GM12878 (cell line): ENCODE data around the gene BSN. TPM values are rescaled to one million over a fixed set of nuclear protein-coding genes. Genes with fewer than 3 reads are reported as not detected.

ENCODE experiments used
- ATAC-seq: fragments of 200-7000 bp; cut with Tn5 transposase; 3 replicates; pipeline ENCODE4 v1.9.1; 2020; ENCODE audit warnings: mild to moderate bottlenecking, moderate library complexity
- BruUV-seq: library from RNA; stranded (reverse); fragments of 400-500 nt; replicated peaks from 2 replicates; lab custom pipeline; 2021; lab: Mats Ljungman, UMichigan
- CTCF ChIA-PET: fragments of 300-600 bp; sonication (Branson Sonifier 250); formaldehyde crosslinking; extraction: SDS; loops from one replicate; lab custom pipeline; 2021; ENCODE audit warnings: inconsistent platforms; lab: Yijun Ruan, JAX
- POLR2A ChIA-PET: fragments of 350-600 bp; formaldehyde crosslinking; extraction: SDS; loops from one replicate; lab custom pipeline; 2021; ENCODE audit warnings: inconsistent platforms; lab: Charles Lee
- RAD21 ChIA-PET: fragments of 300-600 bp; sonication (Branson Sonifier 250); formaldehyde crosslinking; loops from one replicate; lab custom pipeline; 2023; ENCODE audit warnings: antibody characterized with exemption; ENCODE audit not compliant: unreplicated experiment; lab: Charles Lee
- SMC1A ChIA-PET: fragments of 300-600 bp; sonication (Branson Sonifier 250); formaldehyde crosslinking; loops from one replicate; lab custom pipeline; 2023; ENCODE audit not compliant: unreplicated experiment, uncharacterized antibody; lab: Charles Lee
- DNase-seq: peaks from one replicate; pipeline ENCODE4 v3.0.0-alpha.2; 2011; ENCODE audit warnings: low read depth, low spot score
- FAIRE-seq: peaks from 3 replicates; lab custom pipeline; 2011; peaks lifted over from hg19 to GRCh38; lab: Jason Lieb, UNC
- H2AFZ ChIP-seq: 2 replicates; pipeline ENCODE4 v1.6.0; 2011; ENCODE audit warnings: low read depth, low read length, control low read depth; ENCODE audit not compliant: control insufficient read depth
- H3K27ac ChIP-seq: 2 replicates; pipeline ENCODE4 v1.5.1; 2011; ENCODE audit warnings: control low read depth; ENCODE audit not compliant: control insufficient read depth, insufficient read depth
- H3K27me3 ChIP-seq, 2 experiments: replicated peaks in 1 of 2; 2 replicates each; pipeline versions ENCODE4 v1.6.0 to v1.6.1; 2011; ENCODE audit warnings: low read length in 1 of 2; ENCODE audit not compliant: control insufficient read depth in 2 of 2, insufficient read depth in 2 of 2
- H3K36me3 ChIP-seq, 2 experiments: 2 replicates each; pipeline ENCODE4 v1.5.1; 2011; ENCODE audit warnings: low read length in 1 of 2; ENCODE audit not compliant: control insufficient read depth in 2 of 2, insufficient read depth in 2 of 2
- H3K4me1 ChIP-seq: 2 replicates; pipeline ENCODE4 v1.6.1; 2011; ENCODE audit warnings: mild to moderate bottlenecking, low read length, moderate library complexity, mixed read lengths; ENCODE audit not compliant: control insufficient read depth, insufficient read depth
- H3K4me2 ChIP-seq: 2 replicates; pipeline ENCODE4 v1.6.0; 2011; ENCODE audit warnings: control low read depth; ENCODE audit not compliant: control insufficient read depth, insufficient read depth
- H3K4me3 ChIP-seq: fragments of 200-600 bp; sonication (generic); 2 replicates; pipeline ENCODE4 v1.5.1; 2016
- H3K79me2 ChIP-seq: 2 replicates; pipeline ENCODE4 v1.6.0; 2011; ENCODE audit warnings: low read length; ENCODE audit not compliant: control insufficient read depth, insufficient read depth
- H3K9ac ChIP-seq: 2 replicates; pipeline ENCODE4 v1.8.0; 2011; ENCODE audit warnings: low read length, control low read depth, mixed read lengths; ENCODE audit not compliant: control insufficient read depth, insufficient read depth
- H3K9me3 ChIP-seq: replicated peaks from 3 replicates; pipeline ENCODE4 v1.5.1; 2011; ENCODE audit warnings: mild to moderate bottlenecking, low read length; ENCODE audit not compliant: control insufficient read depth, insufficient read depth
- H4K20me1 ChIP-seq: 2 replicates; pipeline ENCODE4 v1.6.0; 2011; ENCODE audit not compliant: control insufficient read depth, insufficient read depth
- CEBPB ChIP-seq, 2 experiments: fragments of 150-350 bp in 1 of 2; IDR thresholded peaks; 2 replicates each; pipeline ENCODE4 v1.6.1; 2012 to 2014; ENCODE audit warnings: low read depth in 2 of 2, low read length in 2 of 2, borderline replicate concordance in 1 of 2, inconsistent platforms in 1 of 2
- CHD1 ChIP-seq: IDR thresholded peaks from 2 replicates; pipeline ENCODE4 v1.6.1; 2012; ENCODE audit warnings: low read depth, low read length, improper control_type of control experiment
- CREB1 ChIP-seq: IDR thresholded peaks from 2 replicates; pipeline ENCODE4 v1.6.1; 2012; ENCODE audit warnings: low read depth, mild to moderate bottlenecking, inconsistent platforms
- CREM ChIP-seq: IDR thresholded peaks from 2 replicates; pipeline ENCODE4 v1.6.1; 2014; ENCODE audit warnings: antibody characterized with exemption, low read depth
- IKZF1 ChIP-seq: fragments of 450-650 bp; conservative IDR thresholded peaks from 2 replicates; pipeline ENCODE4 v1.6.1; 2017; ENCODE audit warnings: antibody characterized with exemption, mild to moderate bottlenecking
- RELA ChIP-seq: fragments of 450-650 bp; IDR thresholded peaks from 2 replicates; pipeline ENCODE4 v1.8.0; 2014; ENCODE audit warnings: borderline replicate concordance; ENCODE audit not compliant: partially characterized antibody
- SMARCA5 ChIP-seq: fragments of 450-650 bp; IDR thresholded peaks from 2 replicates; pipeline ENCODE4 v1.6.1; 2017; ENCODE audit warnings: mild to moderate bottlenecking
- SMC3 ChIP-seq: IDR thresholded peaks from 2 replicates; pipeline ENCODE4 v1.6.1; 2011; ENCODE audit warnings: low read length, improper control_type of control experiment, borderline replicate concordance
- TAF1 ChIP-seq: IDR thresholded peaks from 2 replicates; pipeline ENCODE4 v1.6.1; 2011; ENCODE audit warnings: mild to moderate bottlenecking, low read depth, low read length, borderline replicate concordance
- TCF3 ChIP-seq: IDR thresholded peaks from 2 replicates; pipeline ENCODE4 v1.6.1; 2012; ENCODE audit warnings: low read depth, mild to moderate bottlenecking, low read length, borderline replicate concordance; ENCODE audit not compliant: insufficient read depth
- YBX1 ChIP-seq: fragments of 450-650 bp; IDR thresholded peaks from 2 replicates; pipeline ENCODE4 v1.6.1; 2016; ENCODE audit warnings: antibody characterized with exemption
- YY1 ChIP-seq: IDR thresholded peaks from 2 replicates; pipeline ENCODE4 v1.6.1; 2011; ENCODE audit warnings: low read depth, mild to moderate bottlenecking, low read length
- ZBED1 ChIP-seq: IDR thresholded peaks from 2 replicates; pipeline ENCODE4 v1.6.1; 2016; ENCODE audit warnings: borderline replicate concordance
- WGBS: methylation state at CpG from one replicate; pipeline ENCODE4 v1.1.6; 2016; ENCODE audit warnings: low lambda C conversion rate; ENCODE audit not compliant: insufficient replicate concordance, insufficient coverage; ENCODE audit errors: missing lambda C conversion rate; 5-methylcytosine and 5-hydroxymethylcytosine counted together
- in situ Hi-C: fragments of 300-500 bp; cut with MboI; formaldehyde crosslinking; loops from 9 replicates; pipeline ENCODE4 v1.14.3; 2018; ENCODE audit warnings: mixed read lengths
- intact Hi-C: fragments of 100-400 bp; cut with micrococcal nuclease; formaldehyde crosslinking; loops from one replicate; pipeline ENCODE4 v1.14.2; 2022; ENCODE audit not compliant: unreplicated experiment
- polyA plus RNA-seq, 11 experiments: library from polyadenylated mRNA; depleted of rRNA in 4 of 11; unstranded in 6 of 11; stranded (reverse) in 5 of 11; fragments of >200 nt; fragmentation: Nextera tagmentation in 4 of 11; fragmentation: Illumina TruSeq in 1 of 11; extraction: Ambion mirVana in 4 of 11; extraction: Trizol in 1 of 11; gene quantifications; 1 replicate in 1 of 11; 2 replicates in 10 of 11; pipeline versions ENCODE4 v1.2.1 to v1.2.3, GENCODE V29; 2011 to 2016; ENCODE audit warnings: inconsistent platforms in 2 of 11, missing spikeins in 2 of 11, low read depth in 1 of 11
- total RNA-seq, 4 experiments: library from RNA; depleted of rRNA in 3 of 4; stranded (reverse); fragments of >200 nt in 3 of 4; fragmentation: Illumina TruSeq in 1 of 4; extraction: Trizol in 1 of 4; gene quantifications; 2 replicates each; pipeline versions ENCODE4 v1.2.1 to v1.2.3, GENCODE V29; 2013 to 2021
- TF ChIP-seq, protein P1 (sequence below): IDR thresholded peaks from 2 replicates; pipeline ENCODE4 v1.6.1; 2011; ENCODE audit warnings: borderline replicate concordance, low read depth, mild to moderate bottlenecking, moderate library complexity, mixed read lengths, low read length; ENCODE audit not compliant: insufficient read depth; ENCODE audit errors: extremely low read length
- TF ChIP-seq, protein P2 (sequence below): fragments of 450-650 bp; formaldehyde crosslinking; IDR thresholded peaks from 2 replicates; pipeline ENCODE4 v1.4.0; 2022; ENCODE audit warnings: mild to moderate bottlenecking, moderate library complexity

The BSN gene
- total and polyA plus RNA-seq, 10 of the 15 experiments (the other 5 are each of a cell fraction or from before 2014, with no cell fraction given), result under 0.01 to 0.19 (median 0.05) TPM; not detected in 1

DNA sequence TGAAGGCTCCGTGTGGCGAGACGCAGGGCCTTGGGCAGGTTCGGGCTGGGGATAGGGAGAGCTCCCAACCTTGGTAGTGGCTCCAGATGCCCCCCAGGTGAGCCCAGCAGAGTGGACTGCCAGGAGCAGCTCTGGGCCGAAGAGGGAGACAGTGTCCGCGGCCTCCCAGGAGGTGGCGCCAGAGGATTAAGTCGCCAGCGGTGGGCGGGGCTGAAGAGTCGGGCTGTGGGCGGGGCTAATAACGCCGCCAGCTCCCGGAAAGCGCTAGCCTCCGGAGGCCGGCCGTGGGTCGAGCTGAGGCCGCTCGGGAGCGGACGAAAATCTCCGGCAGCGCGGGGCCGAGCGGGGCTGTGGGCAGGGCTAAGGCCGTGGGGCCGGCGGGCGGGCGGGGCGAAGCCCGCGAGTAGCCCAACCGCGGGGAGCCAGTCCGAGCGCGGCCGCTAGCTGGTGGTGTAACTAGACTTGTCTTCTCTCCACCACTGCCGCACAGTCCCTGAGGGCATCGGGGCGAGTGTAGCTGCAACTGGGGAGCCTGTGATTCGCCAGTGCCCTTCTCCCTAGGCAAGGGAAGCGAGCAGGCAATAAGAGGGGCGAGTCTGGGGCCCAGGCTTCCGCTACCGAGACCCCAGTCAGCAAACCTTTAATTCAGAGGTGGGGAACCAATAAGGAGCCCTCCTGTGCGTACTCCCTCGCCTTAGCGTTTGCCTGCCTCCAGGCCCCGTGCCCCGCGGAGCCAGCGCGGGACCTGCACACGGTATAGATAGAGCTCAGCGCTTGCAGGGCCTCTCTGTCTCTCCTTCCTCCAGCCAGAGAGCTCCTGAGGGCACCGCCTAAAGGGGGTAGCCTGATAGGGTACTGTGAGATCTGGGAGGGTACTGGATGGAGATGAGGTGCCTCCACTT lies 14.4 kb upstream of the BSN start:
- Histone ChIP-seq H4K20me1 (no peaks in the 10 kb centered on the region), H3K4me1 (peaks cover 5% of the 10 kb centered on the region; the same call in 1 of the 2 replicates), H3K4me2 (peak overlapping the region; percentile 97), H3K79me2 (no peaks in the 10 kb centered on the region), H3K9ac (peak overlapping the region; percentile 62), H2AFZ (peak overlapping the region; percentile 97), H3K27ac (no peak overlapping the region), H3K4me3 (peak overlapping the region; percentile 50; the same call in 1 of the 2 replicates), H3K36me3 (no peaks in the 10 kb centered on the region), H3K27me3 (no peaks in the 10 kb centered on the region; a peak in 1 of 4 replicates), H3K9me3 (no peaks in the 10 kb centered on the region)
- FAIRE-seq (peak; percentile 78), ATAC-seq (peak; percentile 98), DNase-seq (peak; percentile 45)
- CTCF ChIA-PET, result interaction anchor here (0.5 to 7.0 kb wide), 60 partner anchors 8 to 505 kb away, joined by 3 to 210 read pairs (median 4); partner anchors contain the start of genes BSN, CDHR4, DAG1 and GMPPB
- SMC1A ChIA-PET, result interaction anchor here (0.7 to 7.4 kb wide), 11 partner anchors 10 to 299 kb away, joined by 3 to 86 read pairs (median 3); no protein-coding TSS in a partner anchor
- BruUV-seq, result no TSS peak
- intact Hi-C loops (loop anchor here (1.0 kb wide), 1 partner anchor 131 kb away; no protein-coding TSS in a partner anchor), in situ Hi-C loops (loop anchor here (10.0 kb wide), 1 partner anchor 135 kb away; the partner anchor contains the start of gene APEH)
- POLR2A ChIA-PET, result interaction anchor here (0.7 to 1.9 kb wide), 6 partner anchors 10 to 274 kb away, joined by 3 to 9 read pairs (median 4); partner anchors contain the start of genes DAG1, NICN1 and UBA7
- 2% methylated on average over 51 of the region's 63 CpGs for WGBS
- RAD21 ChIA-PET, result interaction anchor here (0.6 to 3.3 kb wide), 38 partner anchors 9 to 687 kb away, joined by 3 to 89 read pairs (median 4); partner anchors contain the start of genes AMIGO3, BSN, DAG1 and INKA1
- TF ChIP-seq CEBPB (IDR thresholded peaks at IDR 0.05; ENCODE audit: borderline replicate concordance in 1 of 2, low read depth in 2 of 2, low read length in 2 of 2) (no peak), YY1 (peak; percentile 57), TCF3 (no peak), YBX1 (no peak), RELA (no peak), ZBED1 (no peak), SMARCA5 (peak; percentile 32; the same call in 1 of the 2 replicates), TAF1 (0 out of 2 replicates have a peak, but pooled peaks have one; percentile 20), CHD1 (no peak), IKZF1 (peak; percentile 44), CREM (no peak), SMC3 (peak; percentile 79), CREB1 (no peak)
- TF ChIP-seq, protein P1, sequence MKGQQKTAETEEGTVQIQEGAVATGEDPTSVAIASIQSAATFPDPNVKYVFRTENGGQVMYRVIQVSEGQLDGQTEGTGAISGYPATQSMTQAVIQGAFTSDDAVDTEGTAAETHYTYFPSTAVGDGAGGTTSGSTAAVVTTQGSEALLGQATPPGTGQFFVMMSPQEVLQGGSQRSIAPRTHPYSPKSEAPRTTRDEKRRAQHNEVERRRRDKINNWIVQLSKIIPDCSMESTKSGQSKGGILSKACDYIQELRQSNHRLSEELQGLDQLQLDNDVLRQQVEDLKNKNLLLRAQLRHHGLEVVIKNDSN, result no peak
- TF ChIP-seq, protein P2, sequence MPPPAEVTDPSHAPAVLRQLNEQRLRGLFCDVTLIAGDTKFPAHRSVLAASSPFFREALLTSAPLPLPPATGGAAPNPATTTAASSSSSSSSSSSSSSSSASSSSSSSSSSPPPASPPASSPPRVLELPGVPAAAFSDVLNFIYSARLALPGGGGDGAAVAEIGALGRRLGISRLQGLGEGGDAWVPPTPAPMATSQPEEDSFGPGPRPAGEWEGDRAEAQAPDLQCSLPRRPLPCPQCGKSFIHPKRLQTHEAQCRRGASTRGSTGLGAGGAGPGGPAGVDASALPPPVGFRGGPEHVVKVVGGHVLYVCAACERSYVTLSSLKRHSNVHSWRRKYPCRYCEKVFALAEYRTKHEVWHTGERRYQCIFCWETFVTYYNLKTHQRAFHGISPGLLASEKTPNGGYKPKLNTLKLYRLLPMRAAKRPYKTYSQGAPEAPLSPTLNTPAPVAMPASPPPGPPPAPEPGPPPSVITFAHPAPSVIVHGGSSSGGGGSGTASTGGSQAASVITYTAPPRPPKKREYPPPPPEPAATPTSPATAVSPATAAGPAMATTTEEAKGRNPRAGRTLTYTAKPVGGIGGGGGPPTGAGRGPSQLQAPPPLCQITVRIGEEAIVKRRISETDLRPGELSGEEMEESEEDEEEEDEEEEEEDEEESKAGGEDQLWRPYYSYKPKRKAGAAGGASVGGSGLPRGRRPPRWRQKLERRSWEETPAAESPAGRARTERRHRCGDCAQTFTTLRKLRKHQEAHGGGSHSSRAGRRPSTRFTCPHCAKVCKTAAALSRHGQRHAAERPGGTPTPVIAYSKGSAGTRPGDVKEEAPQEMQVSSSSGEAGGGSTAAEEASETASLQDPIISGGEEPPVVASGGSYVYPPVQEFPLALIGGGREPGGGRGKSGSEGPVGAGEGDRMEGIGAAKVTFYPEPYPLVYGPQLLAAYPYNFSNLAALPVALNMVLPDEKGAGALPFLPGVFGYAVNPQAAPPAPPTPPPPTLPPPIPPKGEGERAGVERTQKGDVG (CRISPR knock-in tag), result no peak
